Neural cell (in vitro differentiated cells): ENCODE data around the gene SH3BGR. TPM values are rescaled to one million over a fixed set of nuclear protein-coding genes. Genes with fewer than 3 reads are reported as not detected.
"Not testable (repeated sequence)": the region's sequence is repeated elsewhere in the genome, so short reads cannot be mapped to it uniquely, and the experiment has no call there.

Source experiments
- H2AFZ ChIP-seq: fragments of 200-600, 300-800 bp; sonication (generic), shearing (Covaris generic); 2 replicates; pipeline ENCODE4 v1.6.0; 2014; ENCODE audit warnings: low read depth, mild to moderate bottlenecking, antibody characterized with exemption, low read length, moderate library complexity
- H3F3A ChIP-seq: fragments of 200-600 bp; shearing (Covaris generic); 2 replicates; pipeline ENCODE4 v1.6.1; 2016; ENCODE audit warnings: mild to moderate bottlenecking, moderate library complexity, mixed read lengths, antibody characterized with exemption, low read length; ENCODE audit not compliant: insufficient read depth, poor library complexity, severe bottlenecking
- H3K27ac ChIP-seq: fragments of 200-600, 300-800 bp; sonication (generic), shearing (Covaris generic); 2 replicates; pipeline ENCODE4 v1.5.1; 2014; ENCODE audit warnings: mild to moderate bottlenecking, low read length, moderate library complexity
- H3K27me3 ChIP-seq: fragments of 300-800, 200-600 bp; sonication (generic), shearing (Covaris generic); 2 replicates; pipeline ENCODE4 v1.6.0; 2014; ENCODE audit warnings: mild to moderate bottlenecking, low read depth, low read length, moderate library complexity; ENCODE audit not compliant: insufficient read depth
- H3K36me3 ChIP-seq: fragments of 300-800, 200-600 bp; sonication (generic), shearing (Covaris generic); 2 replicates; pipeline ENCODE4 v1.5.1; 2014; ENCODE audit warnings: mild to moderate bottlenecking, antibody characterized with exemption, low read length, moderate library complexity; ENCODE audit not compliant: insufficient read depth
- H3K4me2 ChIP-seq: fragments of 300-800, 200-600 bp; sonication (generic), shearing (Covaris generic); 2 replicates; pipeline ENCODE4 v1.6.0; 2014; ENCODE audit warnings: mild to moderate bottlenecking, low read length
- H3K4me3 ChIP-seq: fragments of 300-800, 200-600 bp; sonication (generic), shearing (Covaris generic); 2 replicates; pipeline ENCODE4 v1.5.1; 2014; ENCODE audit warnings: mild to moderate bottlenecking, low read length, moderate library complexity
- H3K79me2 ChIP-seq: fragments of 200-600 bp; shearing (Covaris generic); replicated peaks from 2 replicates; pipeline ENCODE4 v1.6.0; 2014; ENCODE audit warnings: mild to moderate bottlenecking, low read length, moderate library complexity; ENCODE audit not compliant: insufficient read depth
- H3K9ac ChIP-seq: fragments of 300-800, 200-600 bp; sonication (generic), shearing (Covaris generic); 2 replicates; pipeline ENCODE4 v1.6.1; 2016; ENCODE audit warnings: mild to moderate bottlenecking, low read length, mixed read lengths
- H3K9me2 ChIP-seq: fragments of 200-600 bp; shearing (Covaris generic); 2 replicates; pipeline ENCODE4 v1.6.1; 2016; ENCODE audit warnings: mild to moderate bottlenecking, low read length, mixed read lengths; ENCODE audit not compliant: insufficient read depth
- H3K9me3 ChIP-seq: fragments of 200-600, 300-800 bp; sonication (generic), shearing (Covaris generic); 2 replicates; pipeline ENCODE4 v1.6.1; 2016; ENCODE audit warnings: mild to moderate bottlenecking, mixed run types, low read length, moderate library complexity, mixed read lengths
- H4K20me1 ChIP-seq: fragments of 200-600 bp; shearing (Covaris generic); 2 replicates; pipeline ENCODE4 v1.6.1; 2016; ENCODE audit warnings: mild to moderate bottlenecking, mixed run types; ENCODE audit not compliant: insufficient read depth
- EP300 ChIP-seq: fragments of 450-650 bp; conservative IDR thresholded peaks from 2 replicates; pipeline ENCODE4 v1.6.1; 2014; ENCODE audit warnings: antibody characterized with exemption, mild to moderate bottlenecking, moderate library complexity; ENCODE audit not compliant: poor library complexity, severe bottlenecking
- EZH2 ChIP-seq: fragments of 200-600, 300-800 bp; shearing (Covaris generic), sonication (generic); IDR thresholded peaks from 2 replicates; pipeline ENCODE4 v1.6.1; 2014; ENCODE audit warnings: antibody characterized with exemption, low read length, borderline replicate concordance, mild to moderate bottlenecking; ENCODE audit not compliant: insufficient read depth, poor library complexity, severe bottlenecking
- MXI1 ChIP-seq: fragments of 450-650 bp; conservative IDR thresholded peaks from 2 replicates; pipeline ENCODE4 v1.6.1; 2014; ENCODE audit warnings: antibody characterized with exemption, mild to moderate bottlenecking; ENCODE audit not compliant: poor library complexity, severe bottlenecking
- POLR2AphosphoS5 ChIP-seq: IDR thresholded peaks from 2 replicates; pipeline ENCODE4 v1.6.1; 2012
- RAD21 ChIP-seq: fragments of 450-650 bp; conservative IDR thresholded peaks from 2 replicates; pipeline ENCODE4 v1.6.1; 2014; ENCODE audit warnings: antibody characterized with exemption, mild to moderate bottlenecking, moderate library complexity
- REST ChIP-seq: IDR thresholded peaks from 2 replicates; pipeline ENCODE4 v1.6.1; 2012; ENCODE audit warnings: borderline replicate concordance
- SMC3 ChIP-seq: fragments of 450-650 bp; conservative IDR thresholded peaks from 2 replicates; pipeline ENCODE4 v1.6.1; 2014; ENCODE audit warnings: antibody characterized with exemption, mild to moderate bottlenecking, moderate library complexity; ENCODE audit not compliant: poor library complexity
- TAF1 ChIP-seq: IDR thresholded peaks from 2 replicates; pipeline ENCODE4 v1.6.1; 2012; ENCODE audit warnings: low read depth
- polyA minus RNA-seq: library from RNA; depleted of rRNA, polyadenylated mRNA; stranded (reverse); fragments of >200 nt; gene quantifications from 2 replicates; pipeline ENCODE4 v1.2.3, GENCODE V29; 2014
- polyA plus RNA-seq: library from polyadenylated mRNA; depleted of rRNA; stranded (reverse); fragments of >200 nt; gene quantifications from 2 replicates; pipeline ENCODE4 v1.2.3, GENCODE V29; 2014
- TF ChIP-seq, protein P1 (sequence below): fragments of 450-650 bp; IDR thresholded peaks from 2 replicates; pipeline ENCODE4 v1.5.1; 2014; ENCODE audit warnings: antibody characterized with exemption, mild to moderate bottlenecking, moderate library complexity; ENCODE audit not compliant: poor library complexity, severe bottlenecking

SH3BGR gene
- 5.5 and 13.8 TPM in 2 replicates for polyA plus RNA-seq
- polyA minus RNA-seq = 2.4 and 4.7 TPM in 2 replicates

GRCh38 chr21:39451332-39452206 is at the start of gene SH3BGR:
SH3BGR (plus strand) TSS chr21:39451970; CDS start chr21:39452097, 127 bp downstream.
- Histone ChIP-seq H3K4me2 (no peak within 1 kb of the TSS), H2AFZ (no peak within 1 kb of the TSS)
- TF ChIP-seq TAF1 (no peak), POLR2AphosphoS5 (no peak), RAD21 (no peak), SMC3 (no peak), EZH2 (no peak), MXI1 (no peak), REST (no peak), EP300 (no peak)
- TF ChIP-seq, protein P1, sequence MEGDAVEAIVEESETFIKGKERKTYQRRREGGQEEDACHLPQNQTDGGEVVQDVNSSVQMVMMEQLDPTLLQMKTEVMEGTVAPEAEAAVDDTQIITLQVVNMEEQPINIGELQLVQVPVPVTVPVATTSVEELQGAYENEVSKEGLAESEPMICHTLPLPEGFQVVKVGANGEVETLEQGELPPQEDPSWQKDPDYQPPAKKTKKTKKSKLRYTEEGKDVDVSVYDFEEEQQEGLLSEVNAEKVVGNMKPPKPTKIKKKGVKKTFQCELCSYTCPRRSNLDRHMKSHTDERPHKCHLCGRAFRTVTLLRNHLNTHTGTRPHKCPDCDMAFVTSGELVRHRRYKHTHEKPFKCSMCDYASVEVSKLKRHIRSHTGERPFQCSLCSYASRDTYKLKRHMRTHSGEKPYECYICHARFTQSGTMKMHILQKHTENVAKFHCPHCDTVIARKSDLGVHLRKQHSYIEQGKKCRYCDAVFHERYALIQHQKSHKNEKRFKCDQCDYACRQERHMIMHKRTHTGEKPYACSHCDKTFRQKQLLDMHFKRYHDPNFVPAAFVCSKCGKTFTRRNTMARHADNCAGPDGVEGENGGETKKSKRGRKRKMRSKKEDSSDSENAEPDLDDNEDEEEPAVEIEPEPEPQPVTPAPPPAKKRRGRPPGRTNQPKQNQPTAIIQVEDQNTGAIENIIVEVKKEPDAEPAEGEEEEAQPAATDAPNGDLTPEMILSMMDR = no peak

GRCh38 chr21:39406065-39406464 is 45.7 kb upstream of the SH3BGR start:
- Histone ChIP-seq H2AFZ (no peak overlapping the region), H3K4me3 (no peak overlapping the region), H3K9me2 (no peaks in the 10 kb centered on the region), H3K79me2 (no peaks in the 10 kb centered on the region), H3K4me2 (no peak overlapping the region), H3K27me3 (no peaks in the 10 kb centered on the region), H4K20me1 (no peaks in the 10 kb centered on the region), H3F3A (no peaks in the 10 kb centered on the region), H3K9ac (no peak overlapping the region), H3K36me3 (peaks cover 12% of the 10 kb centered on the region), H3K9me3 (peaks cover 5% of the 10 kb centered on the region), H3K27ac (no peak overlapping the region)
- TF ChIP-seq RAD21 (no peak), MXI1 (no peak), SMC3 (no peak), EZH2 (no peak), TAF1 (no peak), EP300 (no peak), REST (no peak), POLR2AphosphoS5 (no peak)
- TF ChIP-seq, protein P1 = no peak

More at GRCh38 chr21:39451332-39452206, at the start of gene SH3BGR:
- H4K20me1 ChIP-seq = no peaks in the 10 kb centered on the region
- no peaks in the 10 kb centered on the region for H3K9me3 ChIP-seq
- H3K4me3 ChIP-seq = no peak within 1 kb of the TSS
- H3K79me2 ChIP-seq = no peaks in the 10 kb centered on the region
- H3K27ac ChIP-seq = no peak within 1 kb of the TSS
- no peak within 1 kb of the TSS for H3K9ac ChIP-seq
- H3K36me3 ChIP-seq = no peaks in the 10 kb centered on the region
- H3K27me3 ChIP-seq = no peaks in the 10 kb centered on the region
- H3K9me2 ChIP-seq = no peaks in the 10 kb centered on the region
- H3F3A ChIP-seq = no peaks in the 10 kb centered on the region

- H2AFZ ChIP-seq, H3K9ac ChIP-seq, H3K36me3 ChIP-seq, H4K20me1 ChIP-seq, H3K9me3 ChIP-seq, H3K4me2 ChIP-seq, H3K9me2 ChIP-seq, H3K27ac ChIP-seq, H3F3A ChIP-seq, H3K27me3 ChIP-seq, H3K4me3 ChIP-seq, H3K79me2 ChIP-seq: not testable (repeated sequence)
Observed at GRCh38 chr21:39419204-39419603, 32.6 kb upstream of the SH3BGR start.
